K562 (cell line): ENCODE results near the gene ZDHHC19. TPM values are rescaled to one million over a fixed set of nuclear protein-coding genes. Genes with fewer than 3 reads are reported as not detected.

Experiments
- GABPB2 ChIP-seq: fragments of 250-450 bp; sonication (Bioruptor Pico); conservative IDR thresholded peaks from 2 replicates; pipeline ENCODE4 v1.5.1; 2021; ENCODE audit warnings: mild to moderate bottlenecking
- GTF2E2 ChIP-seq: fragments of 200-800 bp; sonication (Bioruptor generic); IDR thresholded peaks from 2 replicates; pipeline ENCODE4 v1.6.1; 2016; ENCODE audit warnings: missing genetic modification characterization, missing compliant biosample characterization
- MAX ChIP-seq: sonication (generic); formaldehyde crosslinking; IDR thresholded peaks from 2 replicates; pipeline ENCODE4 v1.9.0; 2022; ENCODE audit warnings: mild to moderate bottlenecking, missing genetic modification reagents
- MCM2 ChIP-seq: fragments of 450-650 bp; IDR thresholded peaks from 2 replicates; pipeline ENCODE4 v1.6.1; 2017; ENCODE audit warnings: low read depth, mild to moderate bottlenecking
- SMAD4 ChIP-seq: fragments of 250-450 bp; sonication (Bioruptor Pico); conservative IDR thresholded peaks from 2 replicates; pipeline ENCODE4 v1.8.0; 2021; ENCODE audit warnings: inconsistent platforms, mild to moderate bottlenecking, moderate library complexity
- VEZF1 ChIP-seq: fragments of 200-800 bp; sonication (Bioruptor generic); IDR thresholded peaks from 2 replicates; pipeline ENCODE4 v1.6.1; 2017; ENCODE audit warnings: missing genetic modification characterization, missing compliant biosample characterization
- ZBTB43 ChIP-seq: sonication (generic); formaldehyde crosslinking; IDR thresholded peaks from 2 replicates; pipeline ENCODE4 v1.8.0; 2023; ENCODE audit warnings: mild to moderate bottlenecking, missing genetic modification reagents
- ZBTB7A ChIP-seq: IDR thresholded peaks from 2 replicates; pipeline ENCODE4 v1.6.1; 2011; ENCODE audit warnings: low read depth, mild to moderate bottlenecking, low read length, moderate library complexity, borderline replicate concordance; ENCODE audit not compliant: control insufficient read depth
- polyA plus RNA-seq, 8 experiments: library from polyadenylated mRNA; depleted of rRNA in 4 of 8; stranded (reverse) in 5 of 8; unstranded in 3 of 8; fragments of >200 nt; fragmentation: Nextera tagmentation in 2 of 8; fragmentation: Illumina TruSeq in 1 of 8; extraction: Ambion mirVana in 2 of 8; extraction: Trizol in 1 of 8; gene quantifications; 2 replicates each; pipeline versions ENCODE4 v1.2.1 to v1.2.3, GENCODE V29; 2011 to 2014; ENCODE audit warnings: inconsistent platforms in 1 of 8, missing spikeins in 1 of 8
- total RNA-seq, 7 experiments: library from RNA; depleted of rRNA in 6 of 7; stranded (reverse); fragments of >200 nt in 6 of 7; fragmentation: Illumina TruSeq in 2 of 7; extraction: Trizol in 2 of 7; gene quantifications; 2 replicates each; pipeline versions ENCODE4 v1.2.1 to v1.2.3, GENCODE V29; 2011 to 2021; ENCODE audit warnings: low replicate concordance in 1 of 7
- TF ChIP-seq, protein P1 (sequence below): fragments of 450-650 bp; IDR thresholded peaks from 2 replicates; pipeline ENCODE4 v1.6.1; 2017; ENCODE audit warnings: antibody characterized with exemption, mild to moderate bottlenecking
- TF ChIP-seq, protein P2 (sequence below): fragments of 200-400 bp; formaldehyde crosslinking; IDR thresholded peaks from 2 replicates; pipeline ENCODE4 v1.6.1; 2017; ENCODE audit warnings: mild to moderate bottlenecking, low read depth, low read length, moderate library complexity
- TF ChIP-seq, protein P3 (sequence below): fragments of 450-650 bp; IDR thresholded peaks from 2 replicates; pipeline ENCODE4 v1.6.1; 2018; ENCODE audit not compliant: partially characterized antibody

The ZDHHC19 gene
- total and polyA plus RNA-seq, 9 of the 15 experiments (the other 6 are each of a cell fraction or from before 2014, with no cell fraction given) = 0.40 to 5.5 (median 1.1) TPM

GRCh38 chr3:196159952-196160804 lies 51.0 kb downstream of the ZDHHC19 start (continued):
- TF ChIP-seq, protein P1, sequence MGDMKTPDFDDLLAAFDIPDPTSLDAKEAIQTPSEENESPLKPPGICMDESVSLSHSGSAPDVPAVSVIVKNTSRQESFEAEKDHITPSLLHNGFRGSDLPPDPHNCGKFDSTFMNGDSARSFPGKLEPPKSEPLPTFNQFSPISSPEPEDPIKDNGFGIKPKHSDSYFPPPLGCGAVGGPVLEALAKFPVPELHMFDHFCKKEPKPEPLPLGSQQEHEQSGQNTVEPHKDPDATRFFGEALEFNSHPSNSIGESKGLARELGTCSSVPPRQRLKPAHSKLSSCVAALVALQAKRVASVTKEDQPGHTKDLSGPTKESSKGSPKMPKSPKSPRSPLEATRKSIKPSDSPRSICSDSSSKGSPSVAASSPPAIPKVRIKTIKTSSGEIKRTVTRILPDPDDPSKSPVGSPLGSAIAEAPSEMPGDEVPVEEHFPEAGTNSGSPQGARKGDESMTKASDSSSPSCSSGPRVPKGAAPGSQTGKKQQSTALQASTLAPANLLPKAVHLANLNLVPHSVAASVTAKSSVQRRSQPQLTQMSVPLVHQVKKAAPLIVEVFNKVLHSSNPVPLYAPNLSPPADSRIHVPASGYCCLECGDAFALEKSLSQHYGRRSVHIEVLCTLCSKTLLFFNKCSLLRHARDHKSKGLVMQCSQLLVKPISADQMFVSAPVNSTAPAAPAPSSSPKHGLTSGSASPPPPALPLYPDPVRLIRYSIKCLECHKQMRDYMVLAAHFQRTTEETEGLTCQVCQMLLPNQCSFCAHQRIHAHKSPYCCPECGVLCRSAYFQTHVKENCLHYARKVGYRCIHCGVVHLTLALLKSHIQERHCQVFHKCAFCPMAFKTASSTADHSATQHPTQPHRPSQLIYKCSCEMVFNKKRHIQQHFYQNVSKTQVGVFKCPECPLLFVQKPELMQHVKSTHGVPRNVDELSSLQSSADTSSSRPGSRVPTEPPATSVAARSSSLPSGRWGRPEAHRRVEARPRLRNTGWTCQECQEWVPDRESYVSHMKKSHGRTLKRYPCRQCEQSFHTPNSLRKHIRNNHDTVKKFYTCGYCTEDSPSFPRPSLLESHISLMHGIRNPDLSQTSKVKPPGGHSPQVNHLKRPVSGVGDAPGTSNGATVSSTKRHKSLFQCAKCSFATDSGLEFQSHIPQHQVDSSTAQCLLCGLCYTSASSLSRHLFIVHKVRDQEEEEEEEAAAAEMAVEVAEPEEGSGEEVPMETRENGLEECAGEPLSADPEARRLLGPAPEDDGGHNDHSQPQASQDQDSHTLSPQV = peak; percentile 76; the same call in 1 of the 2 replicates
- TF ChIP-seq ZBTB7A (peak; percentile 23; the same call in 1 of the 2 replicates), MCM2 (peak; percentile 84), MAX (peak; percentile 52; the same call in 1 of the 2 replicates), SMAD4 (CRISPR knock-in tag) (0 out of 2 replicates have a peak, but pooled peaks have one; percentile 14), GTF2E2 (0 out of 2 replicates have a peak, but pooled peaks have one; percentile 39), VEZF1 (CRISPR knock-in tag) (peak; percentile 50; the same call in 1 of the 2 replicates), ZBTB43 (CRISPR knock-in tag) (no peak), GABPB2 (CRISPR knock-in tag) (no peak)
- TF ChIP-seq, protein P2, sequence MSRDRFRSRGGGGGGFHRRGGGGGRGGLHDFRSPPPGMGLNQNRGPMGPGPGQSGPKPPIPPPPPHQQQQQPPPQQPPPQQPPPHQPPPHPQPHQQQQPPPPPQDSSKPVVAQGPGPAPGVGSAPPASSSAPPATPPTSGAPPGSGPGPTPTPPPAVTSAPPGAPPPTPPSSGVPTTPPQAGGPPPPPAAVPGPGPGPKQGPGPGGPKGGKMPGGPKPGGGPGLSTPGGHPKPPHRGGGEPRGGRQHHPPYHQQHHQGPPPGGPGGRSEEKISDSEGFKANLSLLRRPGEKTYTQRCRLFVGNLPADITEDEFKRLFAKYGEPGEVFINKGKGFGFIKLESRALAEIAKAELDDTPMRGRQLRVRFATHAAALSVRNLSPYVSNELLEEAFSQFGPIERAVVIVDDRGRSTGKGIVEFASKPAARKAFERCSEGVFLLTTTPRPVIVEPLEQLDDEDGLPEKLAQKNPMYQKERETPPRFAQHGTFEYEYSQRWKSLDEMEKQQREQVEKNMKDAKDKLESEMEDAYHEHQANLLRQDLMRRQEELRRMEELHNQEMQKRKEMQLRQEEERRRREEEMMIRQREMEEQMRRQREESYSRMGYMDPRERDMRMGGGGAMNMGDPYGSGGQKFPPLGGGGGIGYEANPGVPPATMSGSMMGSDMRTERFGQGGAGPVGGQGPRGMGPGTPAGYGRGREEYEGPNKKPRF = no peak
- TF ChIP-seq, protein P3, sequence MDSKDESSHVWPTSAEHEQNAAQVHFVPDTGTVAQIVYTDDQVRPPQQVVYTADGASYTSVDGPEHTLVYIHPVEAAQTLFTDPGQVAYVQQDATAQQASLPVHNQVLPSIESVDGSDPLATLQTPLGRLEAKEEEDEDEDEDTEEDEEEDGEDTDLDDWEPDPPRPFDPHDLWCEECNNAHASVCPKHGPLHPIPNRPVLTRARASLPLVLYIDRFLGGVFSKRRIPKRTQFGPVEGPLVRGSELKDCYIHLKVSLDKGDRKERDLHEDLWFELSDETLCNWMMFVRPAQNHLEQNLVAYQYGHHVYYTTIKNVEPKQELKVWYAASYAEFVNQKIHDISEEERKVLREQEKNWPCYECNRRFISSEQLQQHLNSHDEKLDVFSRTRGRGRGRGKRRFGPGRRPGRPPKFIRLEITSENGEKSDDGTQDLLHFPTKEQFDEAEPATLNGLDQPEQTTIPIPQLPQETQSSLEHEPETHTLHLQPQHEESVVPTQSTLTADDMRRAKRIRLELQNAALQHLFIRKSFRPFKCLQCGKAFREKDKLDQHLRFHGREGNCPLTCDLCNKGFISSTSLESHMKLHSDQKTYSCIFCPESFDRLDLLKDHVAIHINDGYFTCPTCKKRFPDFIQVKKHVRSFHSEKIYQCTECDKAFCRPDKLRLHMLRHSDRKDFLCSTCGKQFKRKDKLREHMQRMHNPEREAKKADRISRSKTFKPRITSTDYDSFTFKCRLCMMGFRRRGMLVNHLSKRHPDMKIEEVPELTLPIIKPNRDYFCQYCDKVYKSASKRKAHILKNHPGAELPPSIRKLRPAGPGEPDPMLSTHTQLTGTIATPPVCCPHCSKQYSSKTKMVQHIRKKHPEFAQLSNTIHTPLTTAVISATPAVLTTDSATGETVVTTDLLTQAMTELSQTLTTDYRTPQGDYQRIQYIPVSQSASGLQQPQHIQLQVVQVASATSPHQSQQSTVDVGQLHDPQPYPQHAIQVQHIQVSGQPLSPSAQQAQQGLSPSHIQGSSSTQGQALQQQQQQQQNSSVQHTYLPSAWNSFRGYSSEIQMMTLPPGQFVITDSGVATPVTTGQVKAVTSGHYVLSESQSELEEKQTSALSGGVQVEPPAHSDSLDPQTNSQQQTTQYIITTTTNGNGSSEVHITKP = no peak
